C4-2B (cell line): ENCODE measurements around the gene HYKK.

Source experiments
- CTCF ChIP-seq: fragments of 450-650 bp; conservative IDR thresholded peaks from 2 replicates; pipeline ENCODE4 v1.5.1; 2017; ENCODE audit warnings: mild to moderate bottlenecking
- ZFX ChIP-seq: fragments of 450-650 bp; IDR thresholded peaks from 2 replicates; pipeline ENCODE4 v1.6.1; 2017

- TF ChIP-seq CTCF: no peak
- no peak for TF ChIP-seq ZFX
Observed at GRCh38 chr15:78551902-78552301, 44.5 kb downstream of the HYKK start.
